ENCODE data around the gene COBL. TPM values are rescaled to one million over a fixed set of nuclear protein-coding genes. Genes with fewer than 3 reads are reported as not detected.

COBL gene
- total and polyA plus RNA-seq, 9 of the 15 experiments (the other 6 are each of a cell fraction or from before 2014, with no cell fraction given) = 0.01 to 2.4 (median 0.09) TPM; not detected in 3

GRCh38 chr7:51077316-51077986 lies 239.2 kb downstream of the COBL start (continued):
- TF ChIP-seq DEAF1 (CRISPR knock-in tag; IDR thresholded peaks at IDR 0.05) (no peak), RERE (CRISPR knock-in tag; IDR thresholded peaks at IDR 0.05; ENCODE audit: borderline replicate concordance) (no peak), EHMT2 (IDR thresholded peaks at IDR 0.05) (no peak)
